GM12892 (cell line): Measurements from ENCODE around the gene MINK1.

Experiments
- POLR2A ChIP-seq: IDR thresholded peaks from 2 replicates; pipeline ENCODE4 v1.6.1; 2011; ENCODE audit warnings: low read depth, low read length, control low read depth
- POLR2AphosphoS5 ChIP-seq: IDR thresholded peaks from 2 replicates; pipeline ENCODE4 v1.6.1; 2011; ENCODE audit warnings: low read depth, low read length, control low read depth
- TAF1 ChIP-seq: IDR thresholded peaks from 2 replicates; pipeline ENCODE4 v1.6.1; 2011; ENCODE audit warnings: low read depth, mild to moderate bottlenecking, control low read depth, low read length, borderline replicate concordance

DNA sequence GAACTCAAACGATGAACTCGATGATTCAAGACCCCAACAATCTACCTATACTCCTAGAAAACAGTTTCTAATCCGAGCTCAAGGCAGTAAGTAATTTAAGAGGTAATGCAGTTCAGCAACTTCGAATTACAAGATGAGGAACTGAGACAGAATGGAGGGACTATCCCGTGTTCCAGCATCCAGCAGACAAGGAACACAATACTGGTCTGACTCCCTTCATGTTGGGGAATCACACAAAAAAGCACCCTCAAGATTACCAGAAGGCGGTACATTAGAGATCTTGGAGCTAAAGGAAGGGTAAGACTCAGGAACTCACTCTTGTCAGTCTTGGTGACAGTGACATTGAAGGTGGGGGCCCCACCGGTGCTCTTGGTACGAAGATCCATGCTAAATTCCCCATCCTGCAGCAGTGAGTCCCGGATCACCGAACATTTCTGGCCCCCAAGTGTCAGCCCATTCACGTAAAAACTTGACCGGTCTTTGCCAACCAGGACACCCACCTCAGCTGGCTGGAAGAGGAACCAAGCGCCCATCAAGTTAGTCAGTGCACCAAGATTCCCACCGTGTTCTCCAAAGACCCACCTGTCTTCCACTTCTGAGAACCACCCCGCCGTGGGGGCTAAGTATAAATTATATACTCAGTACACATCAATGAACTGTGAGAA is 113.3 kb downstream of the MINK1 start:
- TF ChIP-seq POLR2A (peak; percentile 71), POLR2AphosphoS5 (peak; percentile 80; the same call in 1 of the 2 replicates), TAF1 (peak; percentile 37; the same call in 1 of the 2 replicates)
